ENCODE results near the gene SCLT1. TPM values are rescaled to one million over a fixed set of nuclear protein-coding genes. Genes with fewer than 3 reads are reported as not detected.

Gene SCLT1
- total and polyA plus RNA-seq, 7 donors: 3.0 to 18.8 (median 9.9) TPM

DNA sequence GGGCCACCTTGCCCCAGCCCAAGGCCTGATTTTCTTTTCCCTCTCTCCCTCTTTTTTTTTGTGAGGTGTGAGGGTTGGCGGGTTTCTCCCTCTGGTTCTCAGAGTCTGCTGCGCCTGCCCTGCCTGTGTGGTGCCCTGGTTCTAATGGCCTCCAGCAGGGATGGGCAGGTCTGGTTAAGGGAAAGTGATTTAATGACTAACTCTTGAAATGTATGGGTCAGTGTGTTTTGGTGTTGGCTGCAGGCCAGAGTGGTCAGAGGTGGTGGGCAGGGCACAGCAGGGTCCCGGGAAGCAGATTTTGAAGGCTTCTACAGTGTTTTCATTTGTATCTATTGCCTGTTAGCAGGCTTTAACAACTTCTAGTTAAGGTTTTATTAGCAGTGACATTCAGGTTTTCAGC is 244.9 kb downstream of the SCLT1 start:
- intact Hi-C loops (cut with DNase I): no loop called here
- peaks cover 45 to 100% (median 73%) of the 10 kb centered on the region in 4 donors for H3K36me3 ChIP-seq
- TF ChIP-seq POLR2A (IDR thresholded peaks at IDR 0.05) (no peak), POLR2AphosphoS5 (IDR thresholded peaks at IDR 0.05) (no peak), EP300 (IDR thresholded peaks at IDR 0.05) (no peak)
- TF ChIP-seq, protein P1, sequence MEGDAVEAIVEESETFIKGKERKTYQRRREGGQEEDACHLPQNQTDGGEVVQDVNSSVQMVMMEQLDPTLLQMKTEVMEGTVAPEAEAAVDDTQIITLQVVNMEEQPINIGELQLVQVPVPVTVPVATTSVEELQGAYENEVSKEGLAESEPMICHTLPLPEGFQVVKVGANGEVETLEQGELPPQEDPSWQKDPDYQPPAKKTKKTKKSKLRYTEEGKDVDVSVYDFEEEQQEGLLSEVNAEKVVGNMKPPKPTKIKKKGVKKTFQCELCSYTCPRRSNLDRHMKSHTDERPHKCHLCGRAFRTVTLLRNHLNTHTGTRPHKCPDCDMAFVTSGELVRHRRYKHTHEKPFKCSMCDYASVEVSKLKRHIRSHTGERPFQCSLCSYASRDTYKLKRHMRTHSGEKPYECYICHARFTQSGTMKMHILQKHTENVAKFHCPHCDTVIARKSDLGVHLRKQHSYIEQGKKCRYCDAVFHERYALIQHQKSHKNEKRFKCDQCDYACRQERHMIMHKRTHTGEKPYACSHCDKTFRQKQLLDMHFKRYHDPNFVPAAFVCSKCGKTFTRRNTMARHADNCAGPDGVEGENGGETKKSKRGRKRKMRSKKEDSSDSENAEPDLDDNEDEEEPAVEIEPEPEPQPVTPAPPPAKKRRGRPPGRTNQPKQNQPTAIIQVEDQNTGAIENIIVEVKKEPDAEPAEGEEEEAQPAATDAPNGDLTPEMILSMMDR (IDR thresholded peaks at IDR 0.05): no peak
- 95 to 98% methylated on average over 3 of the region's 3 CpGs for WGBS, 2 donors
- no peak overlapping the region for H3K4me3 ChIP-seq
- H3K27me3 ChIP-seq: no peaks in the 10 kb centered on the region
- DNase-seq: no peak
- no peak overlapping the region for H3K27ac ChIP-seq
- H3K9me3 ChIP-seq: no peaks in the 10 kb centered on the region
- H3K4me1 ChIP-seq: peaks cover 0 to 10% (median 9%) of the 10 kb centered on the region in 4 donors

DNA sequence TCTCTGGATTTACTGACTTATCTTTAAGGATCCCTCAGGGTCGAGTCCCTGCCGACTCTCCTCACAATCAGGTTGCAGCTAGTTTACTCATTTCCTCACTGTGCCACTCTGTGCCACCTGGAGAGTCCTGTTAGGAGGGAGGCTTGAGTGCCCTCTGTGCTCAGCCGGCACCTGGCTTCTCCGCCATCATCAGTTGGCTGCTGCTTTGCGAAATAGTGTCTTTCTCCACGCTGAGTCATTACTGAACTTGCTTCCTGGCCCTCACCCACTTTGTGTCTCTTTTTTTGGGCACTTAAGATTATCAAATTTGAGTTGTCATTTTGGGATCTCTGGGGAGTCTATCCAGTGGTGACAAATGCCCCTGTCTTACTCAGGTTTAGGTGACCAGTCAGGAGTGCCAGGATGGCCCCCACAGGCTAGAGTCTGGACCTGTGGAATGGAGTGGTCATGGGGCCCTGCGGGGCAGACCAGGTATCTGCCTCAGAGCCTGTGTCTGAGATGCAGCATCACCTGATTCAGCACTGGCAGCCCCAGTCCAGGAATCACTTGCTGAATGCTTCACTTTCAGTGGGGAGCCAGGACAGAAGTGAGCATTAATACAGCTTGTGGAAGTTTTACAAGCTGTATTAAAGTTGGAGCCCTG is 246.1 kb downstream of the SCLT1 start:
- Histone ChIP-seq H3K9me3 (no peaks in the 10 kb centered on the region), H3K27ac (no peak overlapping the region), H3K4me1 (peaks cover 0 to 10% (median 9%) of the 10 kb centered on the region in 4 donors), H3K4me3 (no peak overlapping the region), H3K36me3 (peaks cover 34 to 98% (median 67%) of the 10 kb centered on the region in 4 donors), H3K27me3 (no peaks in the 10 kb centered on the region)
- DNase-seq: no peak
- 80 to 93% methylated on average over 7 of the region's 7 CpGs for WGBS, 2 donors
- no peak for TF ChIP-seq POLR2AphosphoS5 (IDR thresholded peaks at IDR 0.05)
- no peak for TF ChIP-seq EP300 (IDR thresholded peaks at IDR 0.05)
- TF ChIP-seq POLR2A (IDR thresholded peaks at IDR 0.05): no peak
- TF ChIP-seq, protein P1 (IDR thresholded peaks at IDR 0.05): no peak
- intact Hi-C loops (cut with DNase I): no loop called here

DNA sequence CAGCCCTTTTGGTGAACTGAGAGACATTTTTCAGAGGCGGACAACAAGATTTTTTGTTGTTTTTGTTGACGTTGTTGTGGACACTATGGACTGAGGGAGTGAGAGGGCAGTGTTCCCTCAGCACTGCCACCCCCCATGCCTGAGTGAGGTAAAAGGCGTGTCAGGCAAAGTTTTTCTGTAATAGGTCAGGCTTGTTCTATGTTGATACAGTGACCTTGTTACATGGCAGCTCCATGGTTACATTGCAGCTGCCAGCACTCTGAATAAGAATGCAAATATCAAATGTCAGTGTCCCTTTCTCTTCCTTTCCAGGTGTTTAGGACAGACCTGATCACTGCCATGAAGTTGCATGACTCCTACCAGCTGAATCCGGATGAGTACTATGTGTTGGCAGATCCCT is 247.3 kb downstream of the SCLT1 start:
- WGBS, 2 donors: 86 to 91% methylated on average over 4 of the region's 4 CpGs
- H3K27ac ChIP-seq: no peak overlapping the region

DNA sequence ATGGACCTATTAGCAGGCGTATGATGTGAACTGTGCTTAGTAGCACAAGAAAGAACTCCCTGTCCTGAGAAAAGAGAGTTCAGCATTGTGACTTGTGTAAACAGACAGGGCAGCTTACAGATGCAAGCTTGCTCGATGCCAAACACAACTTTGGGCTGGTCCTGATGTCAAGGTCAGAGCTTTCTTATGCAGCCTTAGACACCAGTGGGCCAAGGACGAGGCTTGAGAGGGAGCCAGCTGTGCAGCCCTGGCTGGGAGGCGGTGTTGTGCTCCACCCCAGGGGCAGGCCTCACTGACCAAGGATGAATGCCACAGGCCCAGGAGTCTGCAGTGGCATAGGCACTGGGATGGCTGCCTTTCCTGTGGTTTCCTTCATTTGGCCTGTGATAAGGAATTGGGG is 248.4 kb downstream of the SCLT1 start:
- TF ChIP-seq EP300 (IDR thresholded peaks at IDR 0.05) (no peak), POLR2A (IDR thresholded peaks at IDR 0.05) (no peak), POLR2AphosphoS5 (IDR thresholded peaks at IDR 0.05) (no peak)
- TF ChIP-seq, protein P1 (IDR thresholded peaks at IDR 0.05): no peak
- Histone ChIP-seq H3K27ac (no peak overlapping the region), H3K9me3 (no peaks in the 10 kb centered on the region), H3K27me3 (no peaks in the 10 kb centered on the region), H3K4me1 (peaks cover 0 to 16% (median 14%) of the 10 kb centered on the region in 4 donors), H3K4me3 (no peak overlapping the region), H3K36me3 (peaks cover 24 to 75% (median 48%) of the 10 kb centered on the region in 4 donors)
- no peak for DNase-seq
- intact Hi-C loops (cut with DNase I): no loop called here
- 64 to 79% methylated on average over 4 of the region's 4 CpGs for WGBS, 2 donors

More for the DNA sequence above, 247.3 kb downstream of the SCLT1 start:
- intact Hi-C loops (cut with DNase I): no loop called here
- H3K9me3 ChIP-seq: no peaks in the 10 kb centered on the region
- TF ChIP-seq EP300 (IDR thresholded peaks at IDR 0.05): no peak
- no peak for TF ChIP-seq POLR2AphosphoS5 (IDR thresholded peaks at IDR 0.05)
- TF ChIP-seq, protein P1 (IDR thresholded peaks at IDR 0.05): no peak
- no peak for TF ChIP-seq POLR2A (IDR thresholded peaks at IDR 0.05)
- H3K4me3 ChIP-seq: no peak overlapping the region
- H3K4me1 ChIP-seq: peaks cover 0 to 13% (median 10%) of the 10 kb centered on the region in 4 donors
- DNase-seq: no peak
- H3K36me3 ChIP-seq: peaks cover 33 to 86% (median 57%) of the 10 kb centered on the region in 4 donors
- H3K27me3 ChIP-seq: no peaks in the 10 kb centered on the region

Measured in sigmoid colon (tissue), 7 donors.